GM21423 (cell line): ENCODE measurements around the gene ALMS1.
"Not testable (repeated sequence)": the region's sequence is repeated elsewhere in the genome, so short reads cannot be mapped to it uniquely, and the experiment has no call there.

Experiments
- ATAC-seq: cut with Tn5 transposase; IDR thresholded peaks from one replicate; pipeline ENCODE4 v1.9.1; 2021; ENCODE audit warnings: mild to moderate bottlenecking, moderate library complexity; ENCODE audit not compliant: unreplicated experiment

Gene ALMS1

GRCh38 chr2:73385504-73386341 is at the start of gene ALMS1:
TSS of gene ALMS1 (plus strand) at chr2:73385836. CDS start at chr2:73385869, 33 bp downstream.
- ATAC-seq = peak; percentile 92

- ATAC-seq = peak; percentile 44
These were observed 47.8 kb upstream of the ALMS1 start for GRCh38 chr2:73337828-73338227.

GRCh38 chr2:73339201-73339600 is 46.4 kb upstream of the ALMS1 start:
- no peak for ATAC-seq

GRCh38 chr2:73341039-73341438 is 44.6 kb upstream of the ALMS1 start:
- no peak for ATAC-seq

GRCh38 chr2:73343992-73344391 is 41.6 kb upstream of the ALMS1 start:
- ATAC-seq = no peak

- ATAC-seq = not testable (repeated sequence)
These were observed 40.9 kb upstream of the ALMS1 start for GRCh38 chr2:73344747-73345146.

GRCh38 chr2:73350035-73350691 is 35.5 kb upstream of the ALMS1 start:
- no peak for ATAC-seq

GRCh38 chr2:73356097-73356496 is 29.5 kb upstream of the ALMS1 start:
- no peak for ATAC-seq

- no peak for ATAC-seq
These were observed 25.5 kb upstream of the ALMS1 start for GRCh38 chr2:73359915-73360697.

- no peak for ATAC-seq
These were observed 19.6 kb upstream of the ALMS1 start for GRCh38 chr2:73366060-73366459.

GRCh38 chr2:73368781-73369180 is 16.9 kb upstream of the ALMS1 start:
- no peak for ATAC-seq

GRCh38 chr2:73370348-73370747 is 15.3 kb upstream of the ALMS1 start:
- no peak for ATAC-seq

- no peak for ATAC-seq
These were observed 12.3 kb upstream of the ALMS1 start for GRCh38 chr2:73373344-73373743.

- ATAC-seq = no peak
These were observed 11.4 kb upstream of the ALMS1 start for GRCh38 chr2:73374269-73374668.

GRCh38 chr2:73376681-73377080 is 9.0 kb upstream of the ALMS1 start:
- ATAC-seq = no peak

- no peak for ATAC-seq
These were observed 2.6 kb upstream of the ALMS1 start for GRCh38 chr2:73383036-73383435.

- ATAC-seq = no peak
These were observed 523 bp upstream of the ALMS1 start for GRCh38 chr2:73385123-73385503.

- ATAC-seq = peak; percentile 2
These were observed 769 bp downstream of the ALMS1 start for GRCh38 chr2:73386342-73386868.

GRCh38 chr2:73386894-73387636 is 1.4 kb downstream of the ALMS1 start:
- no peak for ATAC-seq

GRCh38 chr2:73402386-73403103 is 16.9 kb downstream of the ALMS1 start:
- ATAC-seq = no peak
